ENCODE data around the gene ZNF211. TPM values are rescaled to one million over a fixed set of nuclear protein-coding genes. Genes with fewer than 3 reads are reported as not detected.

ZNF211 gene
- total and polyA plus RNA-seq, 9 of the 15 experiments (the other 6 are each of a cell fraction or from before 2014, with no cell fraction given) = 1.3 to 11.6 (median 4.5) TPM

GRCh38 chr19:57682226-57682766 is 49.3 kb downstream of the ZNF211 start (continued):
- TF ChIP-seq CUX1 (CRISPR knock-in tag; IDR thresholded peaks at IDR 0.05) (no peak), ARID2 (IDR thresholded peaks at IDR 0.05) (no peak), ZKSCAN8 (CRISPR knock-in tag; IDR thresholded peaks at IDR 0.05) (no peak), PREB (CRISPR knock-in tag; IDR thresholded peaks at IDR 0.05) (no peak), NBN (IDR thresholded peaks at IDR 0.05; ENCODE audit: low read depth) (no peak), POLR2B (IDR thresholded peaks at IDR 0.05; ENCODE audit: low read depth, partially characterized antibody) (peak; percentile 1), E2F1 (CRISPR knock-in tag; IDR thresholded peaks at IDR 0.05) (no peak), EP400 (IDR thresholded peaks at IDR 0.05) (peak; percentile 49; the same call in 1 of the 2 replicates), GABPB1 (CRISPR knock-in tag; IDR thresholded peaks at IDR 0.05) (no peak; the same call in 1 of the 2 replicates), NR4A1 (CRISPR knock-in tag; IDR thresholded peaks at IDR 0.05) (no peak), NR4A1 (tag; IDR thresholded peaks at IDR 0.05) (no peak), MYNN (IDR thresholded peaks at IDR 0.05) (no peak), MYNN (CRISPR knock-in tag; IDR thresholded peaks at IDR 0.05) (no peak), ZEB2 (IDR thresholded peaks at IDR 0.05) (no peak)

Measured in K562 (cell line).